Colonic mucosa (tissue), 4 donors: ENCODE measurements around the gene MITD1. TPM values are rescaled to one million over a fixed set of nuclear protein-coding genes. Genes with fewer than 3 reads are reported as not detected.
"Not testable (repeated sequence)": the region's sequence is repeated elsewhere in the genome, so short reads cannot be mapped to it uniquely, and the experiment has no call there.

Experiments
- DNase-seq: peaks from one replicate; pipeline ENCODE4 v3.0.0-alpha.2; 2020
- H3K27ac ChIP-seq: fragments of 200-600 bp; one replicate; pipeline ENCODE4 v1.8.0; 2021
- H3K27me3 ChIP-seq: fragments of 200-600 bp; one replicate; pipeline ENCODE4 v1.8.0; 2021
- H3K36me3 ChIP-seq: fragments of 200-600 bp; one replicate; pipeline ENCODE4 v1.8.0; 2021
- H3K4me1 ChIP-seq: fragments of 200-600 bp; one replicate; pipeline ENCODE4 v1.8.0; 2021; ENCODE audit warnings: mild to moderate bottlenecking
- H3K4me3 ChIP-seq: fragments of 200-600 bp; one replicate; pipeline ENCODE4 v1.8.0; 2021
- H3K9ac ChIP-seq, 2 donors: one replicate each; pipeline ENCODE4 v1.7.0; 2013; ENCODE audit warnings: control low read depth in 2 of 2, low read depth in 2 of 2, low read length in 2 of 2
- H3K9me3 ChIP-seq: fragments of 200-600 bp; one replicate; pipeline ENCODE4 v1.8.0; 2021
- CTCF ChIP-seq: fragments of 200-600 bp; IDR thresholded peaks from one replicate; pipeline ENCODE4 v1.8.0; 2022; ENCODE audit warnings: antibody characterized with exemption, mild to moderate bottlenecking
- intact Hi-C: fragments of 100-400 bp; cut with DNase I; formaldehyde crosslinking; loops from one replicate; pipeline ENCODE4 v1.14.1; 2022
- total RNA-seq, 2 donors: library from RNA; stranded (reverse); fragmentation: NEBNext Ultra II Directional in 1 of 2; extraction: Animal tissue kit (Norgen Biotek cat#: 25700) in 1 of 2; gene quantifications; one replicate each; pipeline ENCODE4 v1.2.1, GENCODE V29; 2021
- donor health status: healthy.
- donor health status: DM: no; HTN: no; CAD: no.
- donor health status: DM: no; HTN: no; CAD: no.

The MITD1 gene
- total RNA-seq, 2 donors from 2014 or later, result 24.6 to 25.3 TPM

GRCh38 chr2:99140056-99140859 lies 40.6 kb downstream of the MITD1 start:
- Histone ChIP-seq H3K27ac (peak overlapping the region; percentile 90), H3K36me3 (no peaks in the 10 kb centered on the region), H3K4me3 (peak overlapping the region; percentile 68), H3K9ac (peak overlapping the region; percentile 87 to 89), H3K27me3 (no peaks in the 10 kb centered on the region), H3K9me3 (no peaks in the 10 kb centered on the region), H3K4me1 (no peaks in the 10 kb centered on the region)
- DNase-seq, result no peak
- intact Hi-C loops, result no loop called here
- TF ChIP-seq CTCF, result no peak

- Histone ChIP-seq H3K36me3 (no peaks in the 10 kb centered on the region), H3K9ac (no peak overlapping the region), H3K4me3 (no peak overlapping the region), H3K4me1 (no peaks in the 10 kb centered on the region), H3K27ac (no peak overlapping the region), H3K9me3 (no peaks in the 10 kb centered on the region), H3K27me3 (no peaks in the 10 kb centered on the region)
- no peak for TF ChIP-seq CTCF
- DNase-seq, result no peak
- intact Hi-C loops, result no loop called here
Observed at GRCh38 chr2:99139003-99139402, 41.9 kb downstream of the MITD1 start.

GRCh38 chr2:99135044-99135556 lies 45.8 kb downstream of the MITD1 start:
- H3K4me1 ChIP-seq, H3K4me3 ChIP-seq, DNase-seq, intact Hi-C loops, H3K36me3 ChIP-seq, H3K9ac ChIP-seq, H3K27me3 ChIP-seq, H3K27ac ChIP-seq, H3K9me3 ChIP-seq: not testable (repeated sequence)

- intact Hi-C loops, result no loop called here
- no peaks in the 10 kb centered on the region for H3K9me3 ChIP-seq
- no peak for TF ChIP-seq CTCF
- no peak overlapping the region for H3K4me3 ChIP-seq
- H3K27me3 ChIP-seq, result no peaks in the 10 kb centered on the region
- DNase-seq, result no peak
- no peak overlapping the region for H3K9ac ChIP-seq
- H3K4me1 ChIP-seq, result no peaks in the 10 kb centered on the region
- H3K36me3 ChIP-seq, result no peaks in the 10 kb centered on the region
- H3K27ac ChIP-seq, result no peak overlapping the region
Observed at GRCh38 chr2:99127981-99128380, 52.9 kb downstream of the MITD1 start.

Other genes with a start within 250 kb of the MITD1 start
- 10 to 100 TPM; 11.5 to 22.3 TPM for gene CRACDL, start 244.8 kb downstream of the MITD1 start, total RNA-seq
- 1 to 10 TPM; 3.1 to 3.6 TPM for gene C2orf15, start 39.4 kb downstream of the MITD1 start, total RNA-seq
- gene TSGA10, start 26.1 kb downstream of the MITD1 start, total RNA-seq, result 1 to 10 TPM; 6.1 to 6.6 TPM
- gene LIPT1, start 26.1 kb downstream of the MITD1 start, total RNA-seq, result 1 to 10 TPM; 6.2 to 6.3 TPM
- 10 to 100 TPM; 25.9 to 26.9 TPM for gene MRPL30, start 126 bp upstream of the MITD1 start, total RNA-seq
- gene LYG2, start 74.6 kb upstream of the MITD1 start, total RNA-seq, result not detected
- gene LYG1, start 120.1 kb upstream of the MITD1 start, total RNA-seq, result 1 to 10 TPM in 1 of 2 donors, under 1 TPM in 1; 0.96 to 1.1 TPM
- 10 to 100 TPM; 25.9 to 26.2 TPM for gene TXNDC9, start 155.3 kb upstream of the MITD1 start, total RNA-seq
- 10 to 100 TPM; 27.1 to 40.5 TPM for gene EIF5B, start 156.3 kb upstream of the MITD1 start, total RNA-seq